Measurements from ENCODE around the gene CACNA2D2. TPM values are rescaled to one million over a fixed set of nuclear protein-coding genes. Genes with fewer than 3 reads are reported as not detected.

Gene CACNA2D2
- total and polyA plus RNA-seq, 2 experiments from 2014 or later, result 0.87 to 1.5 TPM

- Histone ChIP-seq H3K4me3 (peak overlapping the region; percentile 18), H3K9me3 (ENCODE audit: low read depth) (no peaks in the 10 kb centered on the region), H3K79me2 (peaks cover 24% of the 10 kb centered on the region), H3K36me3 (replicated peaks; ENCODE audit: insufficient read depth, low read depth) (no peaks in the 10 kb centered on the region), H3K27me3 (no peaks in the 10 kb centered on the region), H4K20me1 (ENCODE audit: insufficient read depth, poor library complexity, severe bottlenecking) (peaks cover 2% of the 10 kb centered on the region), H3K4me1 (ENCODE audit: insufficient read depth) (peaks cover 19% of the 10 kb centered on the region), H3K4me2 (peak overlapping the region; percentile 86), H2AFZ (no peak overlapping the region), H3K9me2 (replicated peaks; ENCODE audit: insufficient read depth) (no peaks in the 10 kb centered on the region), H3K27ac (no peak overlapping the region)
- WGBS (ENCODE audit: low lambda C conversion rate, missing lambda C conversion rate), result 85% methylated on average over 4 of the region's 4 CpGs
- no peak for DNase-seq (ENCODE audit: low spot score)
- TF ChIP-seq EZH2 (IDR thresholded peaks at IDR 0.05; ENCODE audit: borderline replicate concordance), result no peak
These were observed 176.3 kb downstream of the CACNA2D2 start for GRCh38 chr3:50327129-50327528.

DNA sequence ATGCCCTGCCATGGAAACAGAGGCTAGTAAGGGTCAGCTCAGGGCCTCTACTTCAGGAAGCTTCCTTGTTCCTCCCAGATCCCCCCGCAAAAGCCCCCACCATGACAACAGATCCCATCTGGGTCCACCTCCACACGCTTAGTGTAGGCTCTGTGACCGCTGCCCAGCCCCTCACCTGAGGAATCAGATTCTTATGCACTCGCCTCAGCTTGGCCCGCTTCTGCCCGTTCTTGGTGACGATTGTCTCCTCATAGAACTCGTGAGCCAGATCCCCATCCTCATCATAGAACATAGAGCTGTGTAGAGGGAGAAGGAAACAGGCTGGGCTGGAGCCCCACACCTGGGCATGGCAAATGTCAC is 177.3 kb downstream of the CACNA2D2 start:
- no peak overlapping the region for H3K27ac ChIP-seq

GRCh38 chr3:50325497-50326181 is 177.8 kb downstream of the CACNA2D2 start:
- peaks cover 2% of the 10 kb centered on the region for H4K20me1 ChIP-seq (ENCODE audit: insufficient read depth, poor library complexity, severe bottlenecking)
- no peak overlapping the region for H3K4me3 ChIP-seq
- WGBS (ENCODE audit: low lambda C conversion rate, missing lambda C conversion rate), result 96% methylated on average over 11 of the region's 11 CpGs
- no peak overlapping the region for H3K27ac ChIP-seq
- no peaks in the 10 kb centered on the region for H3K9me3 ChIP-seq (ENCODE audit: low read depth)
- H3K27me3 ChIP-seq, result no peaks in the 10 kb centered on the region
- H3K4me1 ChIP-seq (ENCODE audit: insufficient read depth), result peaks cover 24% of the 10 kb centered on the region
- H3K4me2 ChIP-seq, result no peak overlapping the region
- H2AFZ ChIP-seq, result no peak overlapping the region
- DNase-seq (ENCODE audit: low spot score), result no peak
- H3K79me2 ChIP-seq, result peaks cover 22% of the 10 kb centered on the region
- no peaks in the 10 kb centered on the region for H3K36me3 ChIP-seq (replicated peaks; ENCODE audit: insufficient read depth, low read depth)
- TF ChIP-seq EZH2phosphoT487 (IDR thresholded peaks at IDR 0.05; ENCODE audit: low read depth, severe bottlenecking, unreplicated experiment) (no peak), EZH2 (IDR thresholded peaks at IDR 0.05; ENCODE audit: borderline replicate concordance) (no peak), CTCF (IDR thresholded peaks at IDR 0.05; ENCODE audit: poor library complexity) (no peak)
- H3K9me2 ChIP-seq (replicated peaks; ENCODE audit: insufficient read depth), result no peaks in the 10 kb centered on the region

More for the DNA sequence above, 177.3 kb downstream of the CACNA2D2 start:
- H3K4me1 ChIP-seq (ENCODE audit: insufficient read depth), result peaks cover 24% of the 10 kb centered on the region
- H3K9me2 ChIP-seq (replicated peaks; ENCODE audit: insufficient read depth), result no peaks in the 10 kb centered on the region
- DNase-seq (ENCODE audit: low spot score), result no peak
- H3K79me2 ChIP-seq, result peaks cover 20% of the 10 kb centered on the region
- no peak overlapping the region for H3K4me3 ChIP-seq
- no peaks in the 10 kb centered on the region for H3K36me3 ChIP-seq (replicated peaks; ENCODE audit: insufficient read depth, low read depth)
- no peak overlapping the region for H2AFZ ChIP-seq
- H3K4me2 ChIP-seq, result no peak overlapping the region
- no peak for TF ChIP-seq CTCF (IDR thresholded peaks at IDR 0.05; ENCODE audit: poor library complexity)
- no peak for TF ChIP-seq EZH2 (IDR thresholded peaks at IDR 0.05; ENCODE audit: borderline replicate concordance)
- no peak for TF ChIP-seq EZH2phosphoT487 (IDR thresholded peaks at IDR 0.05; ENCODE audit: low read depth, severe bottlenecking, unreplicated experiment)
- peaks cover 2% of the 10 kb centered on the region for H4K20me1 ChIP-seq (ENCODE audit: insufficient read depth, poor library complexity, severe bottlenecking)
- no peaks in the 10 kb centered on the region for H3K9me3 ChIP-seq (ENCODE audit: low read depth)
- no peaks in the 10 kb centered on the region for H3K27me3 ChIP-seq
- WGBS (ENCODE audit: low lambda C conversion rate, missing lambda C conversion rate), result 95% methylated on average over 8 of the region's 8 CpGs

DNA sequence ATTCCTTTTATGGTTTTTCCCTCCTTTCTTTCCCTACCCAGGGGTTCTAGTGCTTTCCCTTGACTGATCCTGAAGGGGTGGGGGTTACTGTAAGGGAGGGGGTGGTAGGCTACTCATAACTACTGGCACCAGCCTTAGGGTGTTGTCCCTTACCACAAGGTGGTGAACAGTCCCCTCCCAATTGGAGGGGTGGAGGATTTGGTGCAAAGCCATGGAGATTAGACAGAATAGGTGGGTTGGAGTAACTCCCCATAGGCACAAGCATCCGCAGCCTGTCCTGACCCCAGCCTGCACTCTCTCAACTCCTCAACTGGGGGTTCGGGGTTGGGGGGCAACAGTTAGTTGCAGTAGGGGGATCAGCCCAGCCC is 178.3 kb downstream of the CACNA2D2 start:
- Histone ChIP-seq H3K4me1 (ENCODE audit: insufficient read depth) (peaks cover 27% of the 10 kb centered on the region), H4K20me1 (ENCODE audit: insufficient read depth, poor library complexity, severe bottlenecking) (peaks cover 2% of the 10 kb centered on the region), H3K4me2 (no peak overlapping the region), H3K36me3 (replicated peaks; ENCODE audit: insufficient read depth, low read depth) (no peaks in the 10 kb centered on the region), H3K4me3 (no peak overlapping the region), H3K9me2 (replicated peaks; ENCODE audit: insufficient read depth) (no peaks in the 10 kb centered on the region), H3K27ac (no peak overlapping the region), H2AFZ (no peak overlapping the region), H3K9me3 (ENCODE audit: low read depth) (no peaks in the 10 kb centered on the region), H3K27me3 (no peaks in the 10 kb centered on the region), H3K79me2 (peaks cover 27% of the 10 kb centered on the region)
- DNase-seq (ENCODE audit: low spot score), result no peak
- WGBS (ENCODE audit: low lambda C conversion rate, missing lambda C conversion rate), result 94% methylated on average over 2 of the region's 2 CpGs
- TF ChIP-seq CTCF (IDR thresholded peaks at IDR 0.05; ENCODE audit: poor library complexity) (no peak), EZH2phosphoT487 (IDR thresholded peaks at IDR 0.05; ENCODE audit: low read depth, severe bottlenecking, unreplicated experiment) (no peak), EZH2 (IDR thresholded peaks at IDR 0.05; ENCODE audit: borderline replicate concordance) (no peak)
